Fibroblast of skin of scalp (primary cell): ENCODE measurements around the gene SLC25A19.

ENCODE experiments used
- DNase-seq: peaks from one replicate; pipeline ENCODE4 v3.0.0-alpha.2; 2013

The SLC25A19 gene

DNA sequence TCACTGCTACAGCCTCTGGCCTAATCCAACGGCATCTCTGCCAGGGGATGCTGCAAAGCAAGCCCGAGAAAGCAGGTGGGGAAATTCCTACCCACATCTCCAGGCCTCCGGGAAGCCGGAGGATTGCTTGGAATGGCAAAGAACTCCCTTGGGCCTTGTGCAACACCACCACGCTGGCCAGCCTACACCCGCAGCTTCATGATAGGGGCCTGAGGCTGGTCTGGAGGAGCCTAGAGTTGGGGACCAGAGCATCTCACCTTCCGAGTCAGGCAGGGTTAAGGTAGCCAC, 48.1 kb downstream of the SLC25A19 start:
- peak; percentile 22 for DNase-seq

DNA sequence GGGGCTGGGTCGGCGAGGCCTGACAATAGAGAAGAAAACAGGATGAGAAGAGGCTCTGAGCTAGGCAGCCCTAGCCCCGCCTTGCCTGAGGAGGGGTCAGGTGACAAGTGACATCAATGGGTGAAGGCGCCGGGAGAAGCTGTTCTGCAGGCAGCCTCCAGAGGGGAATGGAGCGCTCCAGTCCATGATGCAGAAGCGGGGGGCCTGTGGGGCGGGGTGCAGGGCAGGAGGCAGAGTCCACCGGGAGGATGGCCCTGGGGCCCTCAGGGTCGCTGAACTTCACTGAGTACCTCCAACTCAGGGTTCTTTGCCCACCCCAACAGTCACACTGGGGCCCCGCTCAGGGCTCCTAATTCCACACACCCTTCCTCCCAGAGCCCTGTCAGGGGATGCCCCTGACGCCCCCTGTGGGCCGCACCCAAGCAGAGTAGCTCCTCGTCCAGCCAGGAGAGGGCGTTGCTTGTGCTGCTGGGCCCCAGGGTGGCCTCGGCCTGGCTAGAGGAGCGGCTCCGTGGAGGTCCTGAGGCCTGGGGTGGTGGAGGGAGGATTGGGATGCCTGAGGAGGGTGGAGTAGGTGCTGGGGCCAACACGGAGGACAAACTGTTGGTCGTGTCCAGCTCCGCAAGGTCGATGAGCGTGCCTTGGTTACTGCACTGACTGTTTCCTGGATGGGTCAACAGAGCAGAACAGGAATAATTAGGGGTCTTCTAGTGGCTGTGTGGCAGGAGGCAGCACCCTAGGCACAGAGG, 48.7 kb downstream of the SLC25A19 start:
- peak; percentile 51 for DNase-seq

DNA sequence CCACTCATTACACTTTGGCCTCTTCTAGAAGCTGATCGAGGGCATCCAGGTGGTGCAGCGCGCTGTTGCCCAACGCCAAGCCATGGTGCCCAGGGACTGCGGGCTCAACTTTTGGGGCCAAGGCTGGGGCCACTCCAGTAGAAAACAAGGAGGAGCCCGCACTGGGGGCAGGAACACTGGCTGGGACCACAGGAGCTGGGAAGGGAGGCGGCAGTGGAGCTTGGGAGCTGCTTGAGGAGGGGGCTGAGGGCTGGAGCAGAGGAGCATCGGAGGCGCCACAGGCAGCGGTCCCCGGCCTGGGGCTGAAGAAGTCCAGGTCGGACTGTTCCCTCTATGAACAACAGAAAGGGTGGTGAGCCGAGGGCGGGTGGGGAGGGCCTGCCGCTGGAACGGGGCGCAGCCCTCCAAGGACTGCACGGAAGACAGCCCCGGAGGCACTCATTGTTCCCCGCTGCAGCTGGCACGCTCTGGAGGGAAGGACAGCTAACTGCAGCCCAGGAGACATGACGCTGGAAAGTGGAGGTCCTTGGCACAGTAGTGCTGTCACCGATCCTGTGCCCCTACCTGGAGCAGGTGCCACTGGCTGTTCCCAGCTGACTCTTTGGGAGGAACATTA, 49.3 kb downstream of the SLC25A19 start:
- no peak for DNase-seq

DNA sequence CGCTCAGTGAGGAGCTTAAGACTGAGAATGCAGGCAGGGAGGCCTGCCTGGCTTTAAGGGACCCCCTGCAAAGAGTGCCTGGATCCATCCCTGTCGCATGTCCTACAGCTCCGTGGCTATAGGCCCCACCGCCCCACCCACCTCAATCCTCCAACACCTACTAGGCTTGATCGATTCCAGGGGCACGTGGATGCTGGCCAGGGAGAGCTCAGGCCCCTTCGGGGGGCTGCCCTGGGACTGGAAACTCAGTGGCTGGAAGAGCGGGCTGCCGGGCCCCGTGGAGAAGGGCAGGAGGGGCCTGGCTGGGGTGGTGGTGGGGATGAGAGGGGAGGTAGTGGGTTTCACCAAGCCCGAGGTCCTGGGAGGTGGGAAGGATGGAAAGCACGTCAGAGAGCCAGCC, 50.0 kb downstream of the SLC25A19 start:
- DNase-seq: no peak

DNA sequence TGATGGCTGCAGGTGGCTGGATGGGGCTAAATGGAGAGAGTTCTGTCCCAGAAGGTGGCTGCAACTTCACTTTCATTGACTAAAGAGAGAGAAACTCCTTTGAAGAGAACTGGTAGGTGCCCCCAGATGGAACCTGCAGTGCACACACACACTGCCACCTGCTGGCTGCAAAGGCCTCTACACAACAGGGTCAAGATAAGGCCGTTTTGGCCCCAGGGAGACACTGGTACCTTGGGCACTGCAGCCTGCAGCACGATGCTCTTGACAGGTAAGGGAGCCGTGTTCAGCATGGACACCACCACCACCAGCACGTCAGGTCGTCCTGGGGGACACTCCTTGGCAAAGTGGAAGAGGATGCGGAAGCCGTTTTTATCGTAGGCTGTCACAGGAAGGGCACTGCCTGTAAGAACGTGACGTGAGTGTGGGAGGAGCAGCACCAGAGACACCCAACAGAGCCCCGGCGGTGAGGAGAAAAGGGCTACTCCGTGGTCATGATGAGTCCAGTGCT, 50.5 kb downstream of the SLC25A19 start:
- DNase-seq: peak; percentile 59

DNA sequence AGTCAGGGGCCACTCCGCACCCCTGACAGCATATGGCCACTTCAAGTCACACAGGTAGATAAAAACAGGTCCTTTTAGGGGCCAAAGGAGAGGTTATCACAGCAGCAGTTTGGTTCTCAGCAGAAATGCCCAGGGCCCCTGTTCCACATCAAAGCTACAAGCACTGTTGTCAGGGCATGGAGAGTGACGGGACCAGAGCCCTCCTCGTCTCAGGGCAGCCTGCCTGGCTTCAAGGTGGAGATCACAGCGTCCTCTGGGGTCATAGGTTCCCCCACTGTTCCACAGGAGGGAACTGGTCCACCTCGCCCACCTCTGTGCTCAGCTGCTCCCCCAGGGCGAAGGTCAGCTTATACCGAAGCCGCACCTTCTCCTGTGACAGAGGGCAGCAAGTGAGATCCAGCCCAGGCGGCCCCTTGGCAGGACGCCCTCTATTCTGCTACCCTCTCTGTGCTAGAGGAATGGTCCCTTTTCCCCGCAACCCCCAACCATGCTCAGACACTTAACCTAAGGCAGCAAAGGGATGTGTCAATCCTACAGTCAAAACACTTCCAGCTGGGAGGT, 51.1 kb downstream of the SLC25A19 start:
- no peak for DNase-seq

DNA sequence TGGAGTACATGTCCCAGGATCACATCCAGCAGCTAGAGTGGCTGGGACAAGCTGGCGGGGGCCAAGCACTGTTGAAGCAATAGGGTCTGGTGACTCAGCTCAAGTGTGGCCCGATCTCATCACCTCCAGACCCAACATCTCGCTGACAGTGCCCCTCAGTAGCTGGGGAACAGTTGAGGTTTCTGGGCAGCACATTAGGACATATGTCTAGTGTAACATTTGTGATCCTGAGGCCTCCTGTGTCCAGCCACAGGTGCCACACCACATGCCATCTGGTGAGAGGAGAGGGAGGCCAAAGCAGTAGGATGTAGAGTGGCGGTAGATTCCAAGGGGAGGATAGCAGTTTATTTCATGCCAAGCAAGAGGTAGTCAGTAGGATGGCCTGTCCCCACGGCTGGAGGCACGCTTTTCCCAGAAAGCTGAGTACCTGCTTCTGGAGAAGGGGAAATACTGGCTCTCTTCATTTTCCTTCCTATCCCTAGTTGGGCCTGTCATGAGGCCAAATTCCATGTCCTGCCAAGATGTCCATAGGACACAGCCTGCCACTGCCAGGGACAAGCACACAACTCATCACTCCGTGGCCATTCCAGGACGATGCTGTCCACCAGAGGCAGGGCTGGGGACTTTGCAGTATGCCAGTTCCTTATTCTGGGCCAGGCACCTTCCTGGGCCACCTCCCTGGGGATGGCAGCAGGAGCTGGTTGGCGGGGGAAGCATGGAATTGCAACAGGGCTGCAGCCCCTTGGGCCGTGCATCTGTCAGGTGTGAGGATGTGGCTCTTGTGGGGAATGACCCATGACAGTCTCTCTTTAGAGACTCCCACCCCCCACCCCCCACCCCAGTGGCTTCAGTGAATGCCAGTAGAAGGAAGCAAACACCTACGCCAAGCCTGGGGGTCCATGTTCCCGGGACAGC, 51.9 kb downstream of the SLC25A19 start:
- DNase-seq: no peak

DNA sequence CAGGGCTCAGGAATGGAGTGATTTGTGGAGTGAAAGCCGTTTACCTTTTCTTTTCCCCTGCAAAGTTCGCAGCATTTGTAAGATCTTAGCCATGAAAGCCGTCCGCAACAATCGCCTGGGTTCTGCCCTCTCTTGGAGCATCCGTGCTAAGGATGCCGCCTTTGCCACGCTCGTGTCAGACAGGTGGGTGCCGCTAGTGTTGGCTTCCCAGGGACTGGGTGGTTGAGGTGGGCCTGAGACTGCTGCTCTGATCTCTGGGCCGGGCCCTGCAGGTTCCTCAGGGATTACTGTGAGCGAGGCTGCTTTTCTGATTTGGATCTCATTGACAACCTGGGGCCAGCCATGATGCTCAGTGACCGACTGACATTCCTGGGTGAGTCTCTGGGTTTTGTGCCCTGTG, 56.4 kb downstream of the SLC25A19 start:
- no peak for DNase-seq

DNA sequence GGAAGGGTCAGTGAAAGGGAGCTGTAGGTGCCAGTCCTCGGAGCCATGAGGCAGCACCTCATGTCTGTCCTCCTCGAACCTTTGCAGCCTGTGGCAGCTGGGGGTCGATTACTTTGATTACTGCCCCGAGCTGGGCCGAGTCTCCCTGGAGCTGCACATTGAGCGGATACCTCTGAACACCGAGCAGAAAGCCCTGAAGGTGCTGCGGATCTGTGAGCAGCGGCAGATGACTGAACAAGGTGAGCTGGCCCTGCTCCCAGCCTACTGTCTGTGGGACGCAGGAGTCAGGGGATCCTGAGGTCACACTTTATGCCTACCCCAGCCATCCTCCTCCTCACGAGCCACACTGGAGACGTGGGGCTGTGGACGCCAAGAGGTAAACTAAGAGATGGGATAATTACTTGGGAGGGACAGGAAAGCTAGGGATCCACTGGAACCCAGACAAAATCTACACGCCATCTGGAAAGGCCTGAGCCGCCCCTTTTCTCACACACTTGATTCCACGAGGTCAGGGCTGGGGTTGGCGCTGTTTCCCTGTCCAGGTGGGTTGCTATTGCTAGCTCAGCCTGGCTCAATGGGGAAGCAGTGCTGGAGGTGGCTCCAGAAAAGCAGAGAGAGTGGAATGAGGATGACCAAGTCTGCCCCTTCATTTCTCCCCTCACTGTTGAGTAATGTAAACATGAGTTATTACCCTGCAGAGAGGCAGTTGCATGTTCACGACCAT, 57.3 kb downstream of the SLC25A19 start:
- DNase-seq: no peak

DNA sequence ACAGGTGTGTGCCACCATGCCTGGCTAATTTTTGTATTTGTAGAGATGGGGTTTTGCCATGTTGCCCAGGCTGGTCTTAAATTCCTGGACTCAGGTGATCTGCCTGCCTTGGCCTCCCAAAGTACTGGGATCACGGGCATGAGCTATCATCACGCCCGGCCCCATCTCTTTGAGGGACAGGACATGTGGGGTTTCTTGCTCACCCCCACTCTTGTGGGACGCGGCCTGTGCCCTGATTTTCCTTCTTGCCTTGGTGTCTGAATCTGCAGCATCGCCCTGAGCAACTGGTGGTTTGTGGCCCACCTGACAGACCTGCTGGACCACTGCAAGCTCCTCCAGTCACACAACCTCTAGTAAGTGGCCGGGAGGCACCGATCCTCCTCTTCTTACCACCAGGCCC, 58.2 kb downstream of the SLC25A19 start:
- DNase-seq: no peak

DNA sequence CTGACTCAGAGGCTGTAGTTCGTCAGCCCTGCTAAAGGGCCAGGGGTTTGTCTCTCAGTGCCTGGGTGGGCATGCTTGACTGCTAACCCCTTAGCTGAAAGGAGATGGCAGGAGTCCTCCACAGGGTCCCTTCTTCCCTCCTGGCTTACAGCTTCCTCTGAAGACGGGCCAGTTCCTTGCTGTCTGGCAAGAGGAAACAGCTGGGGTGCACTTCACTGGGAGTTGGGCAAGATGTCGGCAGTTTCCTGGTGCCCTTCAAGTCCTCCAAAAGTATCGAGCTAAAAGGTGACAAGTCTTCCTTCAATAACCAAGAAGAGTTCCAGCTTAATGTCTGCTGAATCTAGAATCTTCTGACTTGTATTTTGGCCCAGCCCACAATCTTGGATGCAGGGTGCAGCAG, 60.4 kb downstream of the SLC25A19 start:
- DNase-seq: no peak

DNA sequence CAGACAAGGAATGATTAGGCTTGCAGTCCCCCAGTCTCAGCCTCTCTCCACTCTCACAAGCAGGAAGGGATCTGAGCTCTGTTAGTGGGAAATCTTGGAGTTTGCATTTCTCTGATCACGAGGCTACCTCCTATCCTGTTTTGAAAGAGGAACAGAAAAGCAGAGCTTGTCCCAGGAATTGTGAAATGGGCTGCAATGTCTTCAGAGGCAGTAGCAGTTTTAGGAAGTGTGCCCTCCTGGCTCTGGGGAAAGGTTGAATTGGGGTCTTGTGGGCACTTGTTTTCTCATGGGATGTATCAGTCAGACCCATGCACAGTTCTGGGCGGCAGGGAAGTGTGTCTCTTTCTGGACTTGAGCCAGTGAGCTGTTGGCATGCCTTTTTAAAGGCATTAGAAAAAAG, 60.9 kb downstream of the SLC25A19 start:
- DNase-seq: no peak

DNA sequence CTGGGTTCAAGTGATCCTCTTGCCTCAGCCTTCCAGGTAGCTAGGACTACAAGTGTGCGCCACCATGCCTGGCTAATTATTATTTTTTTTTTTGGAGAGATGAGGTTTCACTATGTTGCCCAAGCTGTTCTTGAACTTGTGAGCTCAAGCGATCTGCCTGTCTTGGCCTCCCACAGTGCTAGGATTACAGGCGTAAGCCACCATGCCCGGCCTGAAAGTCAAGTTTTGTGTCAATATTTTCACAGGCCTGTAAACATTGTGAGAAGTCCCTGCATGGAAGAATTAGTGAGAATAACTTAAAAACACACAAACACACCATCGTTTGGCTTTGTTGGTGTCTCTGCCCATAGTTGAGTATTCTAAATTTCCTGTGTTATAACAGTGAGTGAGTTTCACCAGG, 61.5 kb downstream of the SLC25A19 start:
- DNase-seq: no peak

DNA sequence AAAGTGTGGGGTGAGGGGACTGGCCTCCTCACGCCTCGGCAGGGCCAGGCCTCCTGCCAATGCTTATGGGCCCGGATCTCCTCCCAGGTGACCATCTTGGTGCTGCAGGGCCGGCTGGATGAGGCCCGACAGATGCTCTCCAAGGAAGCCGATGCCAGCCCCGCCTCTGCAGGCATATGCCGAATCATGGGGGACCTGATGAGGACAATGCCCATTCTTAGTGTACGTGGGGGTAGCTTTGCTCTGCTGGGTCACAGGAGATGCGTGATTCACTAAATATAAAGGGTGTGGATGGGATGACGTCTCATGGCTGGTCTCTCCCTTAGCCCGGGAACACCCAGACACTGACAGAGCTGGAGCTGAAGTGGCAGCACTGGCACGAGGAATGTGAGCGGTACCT, 64.2 kb downstream of the SLC25A19 start:
- no peak for DNase-seq
